Panc1 (cell line): ENCODE data around the gene SUMF1. TPM values are rescaled to one million over a fixed set of nuclear protein-coding genes. Genes with fewer than 3 reads are reported as not detected.

Source experiments
- ATAC-seq: fragments of 200-7000 bp; cut with Tn5 transposase; 2 replicates; pipeline ENCODE4 v1.9.1; 2020; ENCODE audit warnings: mild to moderate bottlenecking, moderate library complexity
- BruUV-seq: library from RNA; stranded (reverse); fragments of 400-500 nt; replicated peaks from 2 replicates; lab custom pipeline; 2021; lab: Mats Ljungman, UMichigan
- CTCF ChIA-PET: fragments of 300-600 bp; sonication (Branson Sonifier 250); formaldehyde crosslinking; loops from one replicate; lab custom pipeline; 2022; ENCODE audit warnings: antibody characterized with exemption; lab: Charles Lee
- POLR2A ChIA-PET: fragments of 300-600 bp; sonication (Branson Sonifier 250); formaldehyde crosslinking; loops from one replicate; lab custom pipeline; 2022; ENCODE audit warnings: antibody characterized with exemption; lab: Charles Lee
- DNase-seq: peaks from one replicate; pipeline ENCODE4 v3.0.0-alpha.2; 2010; ENCODE audit warnings: low read depth, low spot score
- H3K27ac ChIP-seq: 2 replicates; pipeline ENCODE4 v1.5.1; 2011; ENCODE audit warnings: mild to moderate bottlenecking, low read length, inconsistent platforms
- H3K27me3 ChIP-seq: fragments of 200-500 bp; sonication (Bioruptor generic); 2 replicates; pipeline ENCODE4 v1.6.0; 2014; ENCODE audit warnings: low read length, inconsistent platforms; ENCODE audit not compliant: control insufficient read depth, insufficient read depth
- H3K36me3 ChIP-seq: fragments of 200-500 bp; sonication (Bioruptor generic); 2 replicates; pipeline ENCODE4 v1.5.1; 2014; ENCODE audit warnings: inconsistent platforms, mild to moderate bottlenecking, low read length, moderate library complexity; ENCODE audit not compliant: control insufficient read depth, insufficient read depth
- H3K4me1 ChIP-seq: 2 replicates; pipeline ENCODE4 v1.5.1; 2011; ENCODE audit warnings: inconsistent platforms, mild to moderate bottlenecking, low read length, moderate library complexity; ENCODE audit not compliant: control insufficient read depth, insufficient read depth
- H3K4me3 ChIP-seq, 2 experiments: 2 replicates each; pipeline ENCODE4 v1.5.1; 2011 to 2012; ENCODE audit warnings: low read depth in 2 of 2, low read length in 2 of 2, mild to moderate bottlenecking in 2 of 2, inconsistent platforms in 1 of 2, moderate library complexity in 1 of 2
- H3K9me3 ChIP-seq: fragments of 200-500 bp; sonication (Bioruptor generic); 2 replicates; pipeline ENCODE4 v1.5.1; 2014; ENCODE audit warnings: low read depth, mild to moderate bottlenecking, inconsistent platforms, low read length, moderate library complexity; ENCODE audit not compliant: control insufficient read depth, insufficient read depth
- POLR2AphosphoS5 ChIP-seq: IDR thresholded peaks from 2 replicates; pipeline ENCODE4 v1.6.1; 2012; ENCODE audit warnings: mild to moderate bottlenecking, low read depth, low read length, moderate library complexity
- SIN3A ChIP-seq: IDR thresholded peaks from 2 replicates; pipeline ENCODE4 v1.6.1; 2012; ENCODE audit warnings: low read depth, mild to moderate bottlenecking, low read length, moderate library complexity, borderline replicate concordance; ENCODE audit not compliant: insufficient read depth
- TCF7L2 ChIP-seq: IDR thresholded peaks from 2 replicates; pipeline ENCODE4 v1.6.1; 2011; ENCODE audit warnings: mild to moderate bottlenecking, low read depth, low read length, inconsistent platforms
- in situ Hi-C: cut with HindIII; loops from 2 replicates; pipeline ENCODE4 v1.10.0; 2016; ENCODE audit warnings: low sequenced_read_pairs, low pct_unique_long_range_greater_than_20kb
- intact Hi-C: fragments of 100-400 bp; cut with micrococcal nuclease; formaldehyde crosslinking; loops from one replicate; pipeline ENCODE4 v1.10.0; 2022; ENCODE audit not compliant: unreplicated experiment
- total RNA-seq: library from RNA; stranded (reverse); gene quantifications from one replicate; pipeline ENCODE4 v1.2.1, GENCODE V29; 2021; ENCODE audit not compliant: unreplicated experiment
- TF ChIP-seq, protein P1 (sequence below): fragments of 450-650 bp; IDR thresholded peaks from 2 replicates; pipeline ENCODE4 v1.5.1; 2017; ENCODE audit warnings: mild to moderate bottlenecking
- TF ChIP-seq, protein P2 (sequence below), 2 experiments: IDR thresholded peaks; 2 replicates each; pipeline ENCODE4 v1.6.1; 2011 to 2012; ENCODE audit warnings: low read depth in 2 of 2, control low read depth in 1 of 2, low read length in 1 of 2, mild to moderate bottlenecking in 1 of 2, moderate library complexity in 1 of 2; ENCODE audit not compliant: insufficient read depth in 1 of 2

SUMF1 gene
- total RNA-seq, 1 experiment from 2014 or later: 15.5 TPM

DNA sequence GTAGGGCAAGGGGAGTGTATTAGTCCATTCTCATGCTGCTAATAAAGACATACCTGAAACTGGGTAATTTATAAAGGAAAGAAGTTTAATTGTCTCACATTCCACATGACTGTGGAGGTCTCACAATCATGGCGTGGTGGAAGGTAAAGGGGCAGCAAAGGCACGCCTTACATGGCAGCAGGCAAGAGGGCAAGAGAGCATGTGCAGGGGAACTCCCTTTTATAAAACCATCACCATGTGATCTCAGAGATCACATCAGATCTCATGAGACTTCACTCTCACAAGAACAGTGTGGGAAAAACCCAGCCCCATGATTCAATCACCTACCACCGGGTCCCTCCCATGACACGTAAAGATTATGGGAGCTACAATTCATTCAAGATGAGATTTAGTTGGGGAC, 41.4 kb downstream of the SUMF1 start:
- H3K36me3 ChIP-seq: no peaks in the 10 kb centered on the region
- in situ Hi-C loops: no loop called here
- ChIA-PET CTCF (no interaction called here), POLR2A (no interaction called here)
- TF ChIP-seq SIN3A (no peak), TCF7L2 (no peak), POLR2AphosphoS5 (no peak)
- TF ChIP-seq, protein P1, sequence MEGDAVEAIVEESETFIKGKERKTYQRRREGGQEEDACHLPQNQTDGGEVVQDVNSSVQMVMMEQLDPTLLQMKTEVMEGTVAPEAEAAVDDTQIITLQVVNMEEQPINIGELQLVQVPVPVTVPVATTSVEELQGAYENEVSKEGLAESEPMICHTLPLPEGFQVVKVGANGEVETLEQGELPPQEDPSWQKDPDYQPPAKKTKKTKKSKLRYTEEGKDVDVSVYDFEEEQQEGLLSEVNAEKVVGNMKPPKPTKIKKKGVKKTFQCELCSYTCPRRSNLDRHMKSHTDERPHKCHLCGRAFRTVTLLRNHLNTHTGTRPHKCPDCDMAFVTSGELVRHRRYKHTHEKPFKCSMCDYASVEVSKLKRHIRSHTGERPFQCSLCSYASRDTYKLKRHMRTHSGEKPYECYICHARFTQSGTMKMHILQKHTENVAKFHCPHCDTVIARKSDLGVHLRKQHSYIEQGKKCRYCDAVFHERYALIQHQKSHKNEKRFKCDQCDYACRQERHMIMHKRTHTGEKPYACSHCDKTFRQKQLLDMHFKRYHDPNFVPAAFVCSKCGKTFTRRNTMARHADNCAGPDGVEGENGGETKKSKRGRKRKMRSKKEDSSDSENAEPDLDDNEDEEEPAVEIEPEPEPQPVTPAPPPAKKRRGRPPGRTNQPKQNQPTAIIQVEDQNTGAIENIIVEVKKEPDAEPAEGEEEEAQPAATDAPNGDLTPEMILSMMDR: no peak
- TF ChIP-seq, protein P2, sequence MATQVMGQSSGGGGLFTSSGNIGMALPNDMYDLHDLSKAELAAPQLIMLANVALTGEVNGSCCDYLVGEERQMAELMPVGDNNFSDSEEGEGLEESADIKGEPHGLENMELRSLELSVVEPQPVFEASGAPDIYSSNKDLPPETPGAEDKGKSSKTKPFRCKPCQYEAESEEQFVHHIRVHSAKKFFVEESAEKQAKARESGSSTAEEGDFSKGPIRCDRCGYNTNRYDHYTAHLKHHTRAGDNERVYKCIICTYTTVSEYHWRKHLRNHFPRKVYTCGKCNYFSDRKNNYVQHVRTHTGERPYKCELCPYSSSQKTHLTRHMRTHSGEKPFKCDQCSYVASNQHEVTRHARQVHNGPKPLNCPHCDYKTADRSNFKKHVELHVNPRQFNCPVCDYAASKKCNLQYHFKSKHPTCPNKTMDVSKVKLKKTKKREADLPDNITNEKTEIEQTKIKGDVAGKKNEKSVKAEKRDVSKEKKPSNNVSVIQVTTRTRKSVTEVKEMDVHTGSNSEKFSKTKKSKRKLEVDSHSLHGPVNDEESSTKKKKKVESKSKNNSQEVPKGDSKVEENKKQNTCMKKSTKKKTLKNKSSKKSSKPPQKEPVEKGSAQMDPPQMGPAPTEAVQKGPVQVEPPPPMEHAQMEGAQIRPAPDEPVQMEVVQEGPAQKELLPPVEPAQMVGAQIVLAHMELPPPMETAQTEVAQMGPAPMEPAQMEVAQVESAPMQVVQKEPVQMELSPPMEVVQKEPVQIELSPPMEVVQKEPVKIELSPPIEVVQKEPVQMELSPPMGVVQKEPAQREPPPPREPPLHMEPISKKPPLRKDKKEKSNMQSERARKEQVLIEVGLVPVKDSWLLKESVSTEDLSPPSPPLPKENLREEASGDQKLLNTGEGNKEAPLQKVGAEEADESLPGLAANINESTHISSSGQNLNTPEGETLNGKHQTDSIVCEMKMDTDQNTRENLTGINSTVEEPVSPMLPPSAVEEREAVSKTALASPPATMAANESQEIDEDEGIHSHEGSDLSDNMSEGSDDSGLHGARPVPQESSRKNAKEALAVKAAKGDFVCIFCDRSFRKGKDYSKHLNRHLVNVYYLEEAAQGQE (IDR thresholded peaks at IDR 0.05; ENCODE audit: insufficient read depth in 1 of 2, low read depth in 2 of 2, low read length in 1 of 2): no peak
- H3K9me3 ChIP-seq: no peaks in the 10 kb centered on the region
- ATAC-seq (no peak), DNase-seq (no peak)
- no peaks in the 10 kb centered on the region for H3K4me1 ChIP-seq
- BruUV-seq: no TSS peak
- intact Hi-C loops: no loop called here
- H3K4me3 ChIP-seq: no peak overlapping the region
- no peak overlapping the region for H3K27ac ChIP-seq
- H3K27me3 ChIP-seq: no peaks in the 10 kb centered on the region

DNA sequence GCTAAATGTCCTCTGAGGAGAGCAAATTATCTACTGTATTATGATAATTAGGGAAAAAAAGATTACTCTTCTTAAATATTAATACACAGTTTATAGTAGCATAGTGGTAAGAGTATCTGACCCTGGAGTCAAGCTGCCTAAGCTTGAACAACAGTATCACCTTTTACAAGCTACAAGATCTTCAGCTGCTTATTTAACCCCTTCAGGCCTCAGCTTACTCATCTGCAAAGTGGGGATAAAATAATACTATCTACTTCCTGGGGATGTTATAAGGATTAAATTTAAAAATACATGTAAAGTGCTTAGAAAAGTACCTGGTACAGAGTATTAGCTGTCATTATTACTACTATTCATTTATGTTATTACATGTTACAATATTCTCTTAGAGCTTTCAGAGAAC, 42.0 kb downstream of the SUMF1 start:
- H3K27ac ChIP-seq: no peak overlapping the region
- no peak for TF ChIP-seq SIN3A
- TF ChIP-seq, protein P2 (IDR thresholded peaks at IDR 0.05; ENCODE audit: insufficient read depth in 1 of 2, low read depth in 2 of 2, low read length in 1 of 2): no peak
- no peak for TF ChIP-seq POLR2AphosphoS5
- no peak for TF ChIP-seq TCF7L2
- TF ChIP-seq, protein P1: no peak
- intact Hi-C loops: no loop called here
- ChIA-PET CTCF (no interaction called here), POLR2A (no interaction called here)
- BruUV-seq: no TSS peak
- in situ Hi-C loops: no loop called here
- H3K4me3 ChIP-seq: no peak overlapping the region
- no peaks in the 10 kb centered on the region for H3K36me3 ChIP-seq
- H3K4me1 ChIP-seq: no peaks in the 10 kb centered on the region
- H3K9me3 ChIP-seq: no peaks in the 10 kb centered on the region
- ATAC-seq (no peak), DNase-seq (no peak)
- H3K27me3 ChIP-seq: no peaks in the 10 kb centered on the region
